Mesothelial cell of epicardium (in vitro differentiated cells): ENCODE data around the gene DYNC2H1. TPM values are rescaled to one million over a fixed set of nuclear protein-coding genes. Genes with fewer than 3 reads are reported as not detected.

Experiments used
- total RNA-seq: library from RNA; stranded (reverse); gene quantifications from 3 replicates; pipeline ENCODE4 v1.2.1, GENCODE V29; 2021

Gene DYNC2H1
- total RNA-seq, 1 donor from 2014 or later: 18.0 TPM

Other genes starting within 250 kb of the DYNC2H1 start
- gene MMP12, start 234.4 kb upstream of the DYNC2H1 start, total RNA-seq: not detected in 3 replicates
- not detected in 3 replicates for gene MMP13, start 153.7 kb upstream of the DYNC2H1 start, total RNA-seq
- gene DCUN1D5, start 17.3 kb upstream of the DYNC2H1 start, total RNA-seq: 32.3 to 33.7 TPM (median 33.2 TPM) in 3 replicates